ENCODE results near the gene FUT4.
"Not testable (repeated sequence)": the region's sequence is repeated elsewhere in the genome, so short reads cannot be mapped to it uniquely, and the experiment has no call there.

FUT4 gene

GRCh38 chr11:94543695-94544645 lies at the start of gene FUT4:
TSS of gene FUT4 (plus strand) at chr11:94543921. CDS start at chr11:94544134, 213 bp downstream.
- DNase-seq, result peak; percentile 77

- no peak for DNase-seq
Observed at GRCh38 chr11:94494126-94494680, 49.5 kb upstream of the FUT4 start.

- no peak for DNase-seq
Observed at GRCh38 chr11:94500181-94500580, 43.5 kb upstream of the FUT4 start.

GRCh38 chr11:94501522-94501921 lies 42.2 kb upstream of the FUT4 start:
- no peak for DNase-seq

GRCh38 chr11:94504689-94505293 lies 38.9 kb upstream of the FUT4 start:
- DNase-seq, result peak; percentile 48

- DNase-seq, result not testable (repeated sequence)
Observed at GRCh38 chr11:94506513-94506912, 37.2 kb upstream of the FUT4 start.

GRCh38 chr11:94507485-94507884 lies 36.2 kb upstream of the FUT4 start:
- DNase-seq, result no peak

- DNase-seq, result peak; percentile 8
Observed at GRCh38 chr11:94511932-94512781, 31.6 kb upstream of the FUT4 start, which contains the start of gene C11orf97. TSS of gene C11orf97 (plus strand) at chr11:94512461. CDS start at chr11:94512529, 68 bp downstream.

GRCh38 chr11:94513091-94513490 lies 30.6 kb upstream of the FUT4 start:
- DNase-seq, result peak; percentile 53

GRCh38 chr11:94515398-94515797 lies 28.3 kb upstream of the FUT4 start:
- DNase-seq, result no peak

GRCh38 chr11:94516725-94517124 lies 27.0 kb upstream of the FUT4 start:
- no peak for DNase-seq

GRCh38 chr11:94518300-94518699 lies 25.4 kb upstream of the FUT4 start:
- DNase-seq, result no peak

- peak; percentile 7 for DNase-seq
Observed at GRCh38 chr11:94519478-94520084, 24.1 kb upstream of the FUT4 start.

- no peak for DNase-seq
Observed at GRCh38 chr11:94521684-94522083, 22.0 kb upstream of the FUT4 start.

- no peak for DNase-seq
Observed at GRCh38 chr11:94524341-94524740, 19.4 kb upstream of the FUT4 start.

GRCh38 chr11:94525546-94526324 lies 18.0 kb upstream of the FUT4 start:
- DNase-seq, result no peak

GRCh38 chr11:94526645-94527438 lies 16.9 kb upstream of the FUT4 start:
- DNase-seq, result no peak

GRCh38 chr11:94528551-94528950 lies 15.2 kb upstream of the FUT4 start:
- no peak for DNase-seq

- DNase-seq, result no peak
Observed at GRCh38 chr11:94532211-94532610, 11.5 kb upstream of the FUT4 start.

GRCh38 chr11:94533206-94533605 lies 10.5 kb upstream of the FUT4 start:
- no peak for DNase-seq

All from NCI-H1092 (cell line).